MCF 10A (cell line): ENCODE results near the gene BICC1. TPM values are rescaled to one million over a fixed set of nuclear protein-coding genes. Genes with fewer than 3 reads are reported as not detected.
A peak's percentile ranks its signal among the peaks of the same experiment; 100 is the strongest.

Source experiments
- BruUV-seq: library from RNA; stranded (reverse); fragments of 400-500 nt; replicated peaks from 2 replicates; lab custom pipeline; 2021; lab: Mats Ljungman, UMichigan
- CTCF ChIA-PET: fragments of 300-600 bp; sonication (Branson Sonifier 250); formaldehyde crosslinking; extraction: SDS; loops from one replicate; lab custom pipeline; 2021; ENCODE audit warnings: antibody characterized with exemption, inconsistent platforms; lab: Yijun Ruan, JAX
- POLR2A ChIA-PET: fragments of 300-600, 350-650 bp; sonication (Branson Sonifier 250); formaldehyde crosslinking; extraction: SDS; loops from one replicate; lab custom pipeline; 2020; ENCODE audit warnings: antibody characterized with exemption, inconsistent platforms; lab: Yijun Ruan, JAX
- DNase-seq: peaks from one replicate; pipeline ENCODE4 v3.0.0-alpha.2; 2018; ENCODE audit not compliant: unreplicated experiment
- H3K27ac Mint-ChIP-seq: one replicate; pipeline ENCODE4 v1.8.0; 2022; ENCODE audit warnings: mild to moderate bottlenecking, low read depth, mixed read lengths; ENCODE audit not compliant: unreplicated experiment
- H3K27me3 Mint-ChIP-seq: one replicate; pipeline ENCODE4 v1.8.0; 2022; ENCODE audit warnings: mixed read lengths; ENCODE audit not compliant: insufficient read depth, unreplicated experiment
- H3K36me3 Mint-ChIP-seq: one replicate; pipeline ENCODE4 v1.8.0; 2022; ENCODE audit warnings: mild to moderate bottlenecking, moderate library complexity, mixed read lengths; ENCODE audit not compliant: insufficient read depth, unreplicated experiment
- H3K4me1 Mint-ChIP-seq: one replicate; pipeline ENCODE4 v1.8.0; 2022; ENCODE audit warnings: mixed read lengths; ENCODE audit not compliant: insufficient read depth, unreplicated experiment
- H3K4me3 Mint-ChIP-seq: one replicate; pipeline ENCODE4 v1.8.0; 2022; ENCODE audit warnings: mild to moderate bottlenecking, moderate library complexity, mixed read lengths; ENCODE audit not compliant: unreplicated experiment
- H3K9me3 Mint-ChIP-seq: one replicate; pipeline ENCODE4 v1.8.0; 2022; ENCODE audit warnings: mixed read lengths; ENCODE audit not compliant: unreplicated experiment
- intact Hi-C: fragments of 100-400 bp; cut with micrococcal nuclease; formaldehyde crosslinking; loops from 2 replicates; pipeline ENCODE4 v1.14.1; 2022
- total RNA-seq: library from RNA; stranded (reverse); gene quantifications from 2 replicates; pipeline ENCODE4 v1.2.3, GENCODE V29; 2022
- TF ChIP-seq, protein P1 (sequence below): fragments of 200-600 bp; IDR thresholded peaks from one replicate; pipeline ENCODE4 v1.8.0; 2022; ENCODE audit warnings: antibody characterized with exemption, mild to moderate bottlenecking; ENCODE audit not compliant: unreplicated experiment

BICC1 gene
- total RNA-seq, 1 experiment from 2014 or later, result 15.6 TPM

DNA sequence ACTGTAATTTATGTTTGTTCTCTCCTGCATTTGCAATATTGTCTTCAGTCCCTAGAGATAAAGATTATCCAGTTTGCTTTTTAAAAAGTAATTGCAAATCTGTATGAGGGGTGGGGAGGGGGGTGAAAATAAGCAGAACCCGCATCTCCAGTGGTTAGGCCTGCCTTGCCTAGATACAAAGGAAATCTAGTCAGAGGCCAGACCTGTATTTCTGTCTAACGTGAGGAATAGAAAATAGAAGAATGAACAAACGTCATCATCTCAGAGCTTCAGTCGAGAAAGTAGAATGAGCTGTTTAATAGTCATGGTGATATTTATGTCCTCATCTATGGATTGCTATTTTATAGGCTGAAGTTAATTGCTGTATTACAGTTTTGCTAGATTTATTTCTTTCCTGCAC is 284.2 kb downstream of the BICC1 start:
- no peaks in the 10 kb centered on the region for H3K9me3 Mint-ChIP-seq
- TF ChIP-seq, protein P1, sequence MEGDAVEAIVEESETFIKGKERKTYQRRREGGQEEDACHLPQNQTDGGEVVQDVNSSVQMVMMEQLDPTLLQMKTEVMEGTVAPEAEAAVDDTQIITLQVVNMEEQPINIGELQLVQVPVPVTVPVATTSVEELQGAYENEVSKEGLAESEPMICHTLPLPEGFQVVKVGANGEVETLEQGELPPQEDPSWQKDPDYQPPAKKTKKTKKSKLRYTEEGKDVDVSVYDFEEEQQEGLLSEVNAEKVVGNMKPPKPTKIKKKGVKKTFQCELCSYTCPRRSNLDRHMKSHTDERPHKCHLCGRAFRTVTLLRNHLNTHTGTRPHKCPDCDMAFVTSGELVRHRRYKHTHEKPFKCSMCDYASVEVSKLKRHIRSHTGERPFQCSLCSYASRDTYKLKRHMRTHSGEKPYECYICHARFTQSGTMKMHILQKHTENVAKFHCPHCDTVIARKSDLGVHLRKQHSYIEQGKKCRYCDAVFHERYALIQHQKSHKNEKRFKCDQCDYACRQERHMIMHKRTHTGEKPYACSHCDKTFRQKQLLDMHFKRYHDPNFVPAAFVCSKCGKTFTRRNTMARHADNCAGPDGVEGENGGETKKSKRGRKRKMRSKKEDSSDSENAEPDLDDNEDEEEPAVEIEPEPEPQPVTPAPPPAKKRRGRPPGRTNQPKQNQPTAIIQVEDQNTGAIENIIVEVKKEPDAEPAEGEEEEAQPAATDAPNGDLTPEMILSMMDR, result no peak
- DNase-seq, result no peak
- CTCF ChIA-PET, result no interaction called here
- peaks cover 36% of the 10 kb centered on the region for H3K36me3 Mint-ChIP-seq
- H3K4me1 Mint-ChIP-seq, result peaks cover 6% of the 10 kb centered on the region
- no TSS peak for BruUV-seq
- no peaks in the 10 kb centered on the region for H3K27me3 Mint-ChIP-seq
- peak overlapping the region; percentile 40 for H3K27ac Mint-ChIP-seq
- intact Hi-C loops, result no loop called here
- POLR2A ChIA-PET, result interaction anchor here (0.8 kb wide), 1 partner anchor 14 kb away, joined by 3 read pairs; no protein-coding TSS in a partner anchor
- no peak overlapping the region for H3K4me3 Mint-ChIP-seq

DNA sequence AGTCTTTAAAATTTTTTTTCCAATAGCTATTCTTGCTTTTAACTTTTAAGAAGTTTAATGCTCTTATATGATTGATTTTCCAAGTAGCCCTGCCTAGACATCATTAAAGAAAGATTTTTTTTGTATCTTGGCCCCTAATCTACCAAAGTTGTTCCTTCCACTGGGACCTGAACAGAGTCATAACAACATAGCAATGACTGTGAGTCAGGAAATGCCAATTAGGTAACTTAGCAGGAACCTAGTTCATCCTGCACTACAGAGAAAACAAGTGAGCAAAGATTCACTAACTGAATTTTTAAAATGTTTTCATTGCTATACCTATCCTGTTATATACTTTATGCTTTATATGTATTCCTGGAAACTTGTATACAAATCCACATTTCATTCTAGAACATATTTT is 284.7 kb downstream of the BICC1 start:
- Mint-ChIP-seq H3K27ac (peak overlapping the region; percentile 40), H3K4me1 (peaks cover 6% of the 10 kb centered on the region), H3K9me3 (no peaks in the 10 kb centered on the region), H3K4me3 (no peak overlapping the region), H3K36me3 (peaks cover 41% of the 10 kb centered on the region), H3K27me3 (no peaks in the 10 kb centered on the region)
- BruUV-seq, result no TSS peak
- TF ChIP-seq, protein P1, result no peak
- DNase-seq, result peak; percentile 34
- POLR2A ChIA-PET, result no interaction called here
- intact Hi-C loops, result no loop called here
- CTCF ChIA-PET, result no interaction called here

DNA sequence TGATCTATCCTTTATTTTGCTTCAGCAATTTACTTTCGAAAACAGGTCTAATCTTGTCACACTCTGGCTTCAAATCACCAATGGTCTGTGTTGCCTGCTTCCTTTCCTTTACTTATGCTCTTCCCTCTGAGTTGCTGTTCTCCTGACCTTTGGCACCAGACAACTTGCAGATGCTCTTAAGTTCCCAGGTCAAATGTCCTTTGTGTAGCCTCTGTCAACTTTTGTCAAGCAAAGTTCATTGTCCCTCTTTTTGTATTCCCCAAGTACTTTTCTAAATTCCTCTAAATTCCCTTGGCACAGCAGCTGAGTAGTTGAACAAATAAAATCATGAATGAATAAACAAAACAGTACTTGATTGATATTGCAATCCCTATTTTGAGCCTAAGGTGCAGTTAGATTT is 289.4 kb downstream of the BICC1 start:
- intact Hi-C loops, result no loop called here
- Mint-ChIP-seq H3K4me1 (peaks cover 6% of the 10 kb centered on the region), H3K36me3 (peaks cover 52% of the 10 kb centered on the region), H3K27me3 (no peaks in the 10 kb centered on the region), H3K27ac (no peak overlapping the region), H3K9me3 (no peaks in the 10 kb centered on the region), H3K4me3 (no peak overlapping the region)
- no TSS peak for BruUV-seq
- CTCF ChIA-PET, result interaction anchor here (1.2 kb wide), 1 partner anchor 20 kb away, joined by 4 read pairs; no protein-coding TSS in a partner anchor
- DNase-seq, result no peak
- POLR2A ChIA-PET, result interaction anchor here (0.6 to 1.0 kb wide), 3 partner anchors 9 to 144 kb away, joined by 3 read pairs; no protein-coding TSS in a partner anchor
- TF ChIP-seq, protein P1, result no peak

GRCh38 chr10:58806323-58806722 is 293.7 kb downstream of the BICC1 start:
- Mint-ChIP-seq H3K4me1 (peaks cover 11% of the 10 kb centered on the region), H3K27me3 (no peaks in the 10 kb centered on the region), H3K36me3 (peaks cover 52% of the 10 kb centered on the region), H3K27ac (no peak overlapping the region), H3K4me3 (no peak overlapping the region), H3K9me3 (no peaks in the 10 kb centered on the region)
- intact Hi-C loops, result no loop called here
- CTCF ChIA-PET, result no interaction called here
- no TSS peak for BruUV-seq
- POLR2A ChIA-PET, result no interaction called here
- TF ChIP-seq, protein P1, result no peak
- DNase-seq, result no peak
